ELF-1 (cell line): ENCODE data around the gene QSER1.
A peak's percentile ranks its signal among the peaks of the same experiment; 100 is the strongest.

Experiments
- DNase-seq: peaks from one replicate; pipeline ENCODE4 v3.0.0-alpha.2; 2016; ENCODE audit warnings: low read depth, low spot score

The QSER1 gene

DNA sequence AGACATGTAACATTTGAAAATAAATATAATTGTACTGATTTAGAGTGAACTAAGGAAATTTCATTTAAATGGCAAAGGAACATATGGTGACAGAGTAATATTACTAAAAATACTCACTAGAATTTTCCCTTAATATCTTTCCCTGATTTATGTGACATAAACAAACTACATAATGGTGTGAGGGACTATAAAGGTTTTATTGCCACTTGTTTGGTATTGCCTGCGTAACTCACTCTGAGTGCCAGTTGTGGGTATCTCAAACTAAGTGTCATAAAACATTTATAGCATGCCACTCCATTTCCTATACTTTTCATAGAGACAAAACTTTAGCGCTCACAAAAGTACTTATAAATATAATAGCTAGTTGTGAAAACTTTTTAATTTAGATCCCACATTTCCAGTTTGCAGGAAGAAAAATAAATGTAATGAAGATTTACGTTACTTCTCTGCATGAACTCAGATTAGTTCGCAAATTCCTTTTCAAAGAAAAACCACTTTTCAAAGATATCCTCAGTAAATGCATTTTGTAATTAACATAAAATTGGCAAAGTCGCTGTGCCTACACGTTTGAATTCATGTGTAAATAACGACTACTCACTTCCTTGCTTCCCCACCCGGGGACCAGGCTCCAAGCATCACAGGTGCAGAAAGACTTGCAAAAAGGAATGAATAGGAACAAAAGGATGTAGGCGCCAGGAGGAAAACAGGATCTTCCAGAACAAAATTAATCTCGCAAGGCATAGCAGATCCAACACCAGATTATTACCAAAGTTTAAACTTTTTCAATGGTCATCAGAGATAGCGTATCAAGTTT, 1.6 kb upstream of the QSER1 start:
- peak; percentile 30 for DNase-seq

DNA sequence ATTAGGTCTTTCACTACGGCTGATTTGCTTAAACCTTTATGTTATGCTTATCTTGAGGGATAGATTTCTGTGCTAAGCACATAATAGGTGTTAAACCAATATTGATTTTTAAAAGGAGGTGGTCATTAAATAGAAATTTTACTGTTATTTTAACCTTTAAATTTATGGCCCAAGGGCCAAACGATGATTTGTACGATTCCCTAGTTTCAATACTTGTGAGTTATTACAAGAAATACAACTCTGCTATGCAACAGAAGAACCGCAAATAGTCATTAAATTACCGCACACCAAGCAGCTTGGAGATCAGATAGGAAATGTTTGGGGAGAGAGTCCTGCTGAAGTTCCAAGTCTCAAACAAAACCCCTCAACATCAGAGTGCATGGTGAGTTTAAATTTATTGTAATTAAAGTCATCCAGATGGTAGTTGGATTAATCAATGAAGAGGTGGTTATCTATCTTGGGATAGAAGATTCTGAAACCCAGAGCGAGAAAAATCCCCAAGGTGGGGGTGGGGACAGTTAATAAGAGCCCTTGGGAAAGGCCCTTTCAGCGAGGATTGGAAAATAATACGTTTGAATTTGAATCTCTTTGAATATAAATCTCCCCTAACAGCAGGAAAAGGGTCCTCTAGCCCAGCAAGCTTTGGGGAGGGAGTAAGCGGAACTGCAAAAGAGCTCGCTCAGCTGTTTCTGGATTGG, 805 bp upstream of the QSER1 start:
- no peak for DNase-seq

DNA sequence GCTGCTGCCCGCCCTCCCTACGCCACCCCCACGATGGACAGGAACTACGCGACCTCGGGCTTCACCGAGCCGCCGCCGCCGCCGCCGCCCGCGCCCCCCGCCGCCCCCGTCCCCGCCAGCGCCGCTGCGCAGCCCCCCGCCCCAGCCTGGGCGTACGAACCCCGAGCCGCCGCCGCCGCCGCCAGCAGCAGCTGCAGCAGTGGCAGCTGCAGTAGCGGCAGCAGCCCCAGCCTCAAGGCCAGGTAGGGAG, 407 bp downstream of the QSER1 start:
- no peak for DNase-seq

DNA sequence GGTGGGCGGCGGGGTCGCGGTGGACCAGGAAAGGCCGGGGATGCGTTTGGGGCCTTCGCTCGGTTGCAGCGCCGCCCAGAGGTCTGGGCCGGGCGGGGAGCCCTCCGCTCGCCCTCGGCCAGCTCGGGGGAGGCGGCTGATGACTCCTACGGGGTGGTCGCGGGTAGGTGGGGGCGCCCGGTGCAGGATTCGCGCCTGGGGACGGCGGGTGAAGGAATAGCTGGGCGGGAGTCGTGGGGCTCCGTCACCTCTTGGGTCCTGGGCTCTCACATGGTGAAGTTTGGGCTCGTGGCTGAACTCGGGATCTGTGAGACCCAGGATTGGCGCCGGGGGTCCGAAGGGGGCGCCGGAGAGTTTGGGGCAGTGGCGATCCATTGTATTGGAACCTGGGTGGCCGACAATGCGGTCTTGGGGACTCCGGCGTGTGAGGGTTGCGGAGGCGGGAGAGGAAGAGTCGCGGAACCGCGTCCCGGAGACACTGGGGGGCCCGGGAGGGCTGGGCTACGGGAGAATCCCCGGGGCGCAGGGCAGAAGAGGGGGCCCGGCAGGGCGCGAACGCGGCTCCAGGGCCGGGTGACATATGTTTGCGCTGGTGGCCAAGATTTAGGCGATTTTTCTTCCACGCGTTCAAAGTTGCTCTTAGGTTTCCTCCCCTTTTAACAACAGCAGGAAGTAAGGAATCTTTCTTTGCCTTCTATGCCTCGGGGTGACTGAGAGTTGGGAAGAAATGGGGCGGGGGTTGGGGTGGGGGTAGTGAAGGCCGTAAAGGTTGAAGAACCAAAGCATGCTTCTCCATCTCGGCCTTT, 935 bp downstream of the QSER1 start:
- peak; percentile 74 for DNase-seq

DNA sequence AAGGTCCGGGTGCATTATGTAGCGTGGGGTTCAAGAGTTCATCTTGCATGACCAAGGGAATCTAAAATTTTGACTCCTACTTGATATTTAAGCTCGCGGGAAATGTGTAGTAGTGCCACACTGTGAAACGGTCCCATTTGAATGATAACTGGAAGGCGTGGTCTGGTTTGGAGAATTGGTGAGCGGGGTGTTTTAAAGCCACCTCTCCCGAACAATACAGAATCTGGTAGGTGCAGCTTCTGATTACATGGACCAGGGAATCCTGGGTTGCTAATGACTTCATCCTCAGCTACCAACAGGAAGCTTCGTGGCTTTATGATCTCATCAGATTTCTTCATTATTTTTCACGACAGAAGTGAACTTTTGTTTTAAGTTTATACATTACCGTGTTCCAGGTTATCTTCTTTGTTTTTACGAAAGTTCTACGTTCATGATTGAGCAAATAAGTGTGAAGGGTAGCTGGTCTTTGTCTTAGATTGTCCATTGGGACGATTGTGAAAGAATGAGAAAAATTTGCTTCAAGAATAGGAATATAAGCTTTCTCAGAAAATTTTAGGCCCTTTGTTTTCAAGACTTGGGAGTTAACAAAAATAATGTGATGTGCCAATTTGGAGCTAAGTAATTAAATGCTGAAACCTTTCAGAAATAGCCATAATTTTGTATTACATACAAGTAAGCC, 1.7 kb downstream of the QSER1 start:
- DNase-seq = peak; percentile 78

DNA sequence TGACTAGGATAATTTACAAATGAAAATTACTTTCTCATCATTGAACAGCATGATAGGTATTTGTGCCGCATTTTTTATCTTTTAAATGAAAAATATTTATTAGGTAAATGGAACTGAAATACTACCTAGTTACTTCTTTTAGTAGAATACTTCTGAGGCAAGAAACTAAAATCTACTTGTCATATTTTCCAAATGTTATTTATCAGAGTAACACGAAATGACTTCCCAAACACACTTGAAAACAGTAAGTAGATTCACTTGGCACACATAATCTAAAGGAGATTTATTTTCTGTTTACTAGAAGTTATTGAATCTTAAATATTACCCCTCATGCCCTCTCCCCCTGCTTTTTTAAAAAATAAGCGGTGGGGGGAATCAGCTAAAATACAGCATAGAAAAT, 2.3 kb downstream of the QSER1 start:
- no peak for DNase-seq

DNA sequence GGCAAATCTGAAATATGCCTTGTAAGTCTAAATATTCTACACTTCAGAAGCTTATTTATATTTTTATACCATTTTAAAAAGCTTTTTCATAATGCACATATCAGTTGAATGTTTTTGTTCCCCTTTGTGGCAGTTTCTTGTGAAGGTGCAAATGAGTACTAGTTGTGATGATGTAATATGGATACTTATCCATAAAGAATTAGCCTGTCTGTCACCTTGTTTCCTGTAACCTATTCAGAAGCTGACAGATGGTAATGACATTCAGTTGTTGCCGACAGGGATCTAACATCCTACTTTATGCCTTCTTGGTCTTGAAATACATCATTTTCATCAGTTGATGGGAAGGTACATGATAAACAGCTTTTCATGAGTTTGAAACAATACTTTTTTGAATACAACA, 2.9 kb downstream of the QSER1 start:
- DNase-seq = no peak

DNA sequence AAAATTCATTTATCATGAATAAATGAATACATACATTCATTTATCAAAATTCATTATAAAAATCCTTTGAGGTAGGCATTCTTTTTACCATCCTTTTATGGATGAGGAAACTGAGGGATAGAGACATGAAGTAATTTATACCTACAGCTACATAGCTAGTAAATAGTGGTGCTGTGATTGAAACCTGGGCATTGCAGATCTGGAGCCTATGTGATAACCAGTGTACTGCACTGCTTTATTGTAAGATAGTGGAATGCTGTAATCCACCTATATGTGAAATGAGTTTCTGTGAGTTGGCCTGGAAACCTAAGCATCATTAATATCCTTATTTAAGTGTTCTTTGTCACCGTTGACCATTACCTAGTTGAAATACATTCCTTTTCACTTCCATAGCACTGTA, 4.5 kb downstream of the QSER1 start:
- no peak for DNase-seq

DNA sequence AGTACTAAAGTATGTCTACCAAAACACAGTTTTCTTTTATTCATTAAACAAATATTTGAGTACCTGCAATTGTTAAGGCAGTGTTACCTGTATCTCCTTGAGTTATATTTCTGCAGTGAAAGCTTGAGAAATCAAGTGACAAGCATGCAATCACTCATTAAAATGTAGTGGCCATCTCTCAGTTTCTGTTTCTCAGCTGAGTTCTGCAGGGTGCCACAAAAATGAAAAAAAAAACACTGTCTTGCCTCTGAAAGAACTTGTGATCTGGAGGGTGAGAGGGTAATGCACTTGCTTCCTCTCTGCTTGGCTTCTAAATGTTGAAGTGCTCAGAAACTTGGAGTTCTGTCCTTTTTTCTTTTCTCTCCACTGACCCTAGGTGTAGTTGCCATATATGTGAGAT, 6.8 kb downstream of the QSER1 start:
- DNase-seq = no peak

DNA sequence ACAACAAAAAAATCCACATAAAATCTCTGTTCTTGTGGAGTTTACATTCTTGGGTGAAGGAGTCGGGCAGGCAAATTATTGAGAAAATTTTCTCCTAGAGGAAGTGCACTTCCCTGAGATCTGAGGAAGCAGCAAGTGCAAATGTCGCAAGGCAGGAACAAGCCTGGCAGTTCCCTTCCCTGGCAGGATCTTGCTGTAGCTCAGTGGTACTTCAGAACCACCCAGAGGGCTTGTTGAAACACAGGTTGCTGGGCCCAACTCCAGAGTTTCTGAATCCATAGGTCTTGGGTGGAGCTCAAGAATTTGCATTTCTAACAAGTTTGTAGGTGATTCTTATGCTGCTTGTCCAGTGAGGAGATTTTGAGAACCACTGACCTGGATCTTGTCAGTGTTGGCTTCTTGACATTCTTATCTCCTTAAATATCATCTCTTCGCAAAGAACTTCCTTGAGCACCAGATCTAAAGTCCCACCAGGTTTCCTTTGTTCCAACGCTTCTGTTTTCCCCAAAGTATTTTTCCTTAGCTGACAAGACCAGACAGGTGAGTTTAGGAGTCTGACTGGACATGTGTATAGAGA, 9.6 kb downstream of the QSER1 start:
- peak; percentile 30 for DNase-seq

DNA sequence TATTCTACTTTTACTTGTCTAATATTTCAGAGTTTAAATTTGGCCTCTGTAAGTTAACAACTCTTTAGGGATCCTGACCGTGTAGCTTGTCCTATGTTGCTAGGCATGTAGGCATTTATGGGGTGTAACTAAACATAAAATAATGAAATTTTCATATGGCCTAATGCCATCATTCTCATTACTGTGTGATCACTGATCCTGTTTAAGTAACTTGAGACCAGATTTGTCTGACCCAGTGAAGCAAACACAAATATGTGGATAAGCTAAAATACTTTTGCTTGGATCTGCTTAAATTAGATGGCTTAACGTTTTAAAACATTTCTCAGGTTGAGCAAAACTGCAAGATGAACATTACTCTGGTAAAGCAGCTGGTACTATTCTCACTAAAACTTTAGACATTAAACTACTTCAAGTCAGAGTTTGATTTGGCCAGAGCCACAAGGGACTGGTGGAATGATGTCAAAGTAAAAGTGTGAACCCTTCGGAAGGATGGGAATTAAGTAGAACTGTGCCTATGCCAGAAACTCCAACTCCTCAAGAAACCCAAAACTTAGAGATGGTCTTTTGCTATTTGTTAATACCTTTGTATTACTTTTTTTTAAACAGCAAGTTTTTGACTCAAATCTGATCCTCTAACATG, 12.5 kb downstream of the QSER1 start:
- no peak for DNase-seq

DNA sequence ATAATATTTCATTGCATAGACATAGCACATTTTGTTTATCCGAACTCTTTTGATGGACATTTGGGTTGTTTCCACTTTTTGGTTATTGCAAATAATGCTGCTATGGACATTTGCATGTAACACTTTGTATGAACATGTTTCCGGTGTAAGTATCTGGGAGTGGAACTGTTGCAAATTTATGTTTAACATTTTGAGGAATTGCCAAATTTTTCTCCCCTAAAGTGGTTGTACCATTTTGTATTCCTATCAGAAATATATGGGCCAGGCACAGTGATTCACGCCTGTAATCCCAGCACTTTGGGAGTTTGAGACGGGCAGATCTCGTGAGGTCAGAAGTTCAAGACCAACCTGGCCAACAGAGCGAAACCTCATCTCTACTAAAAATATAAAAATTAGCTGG, 16.0 kb downstream of the QSER1 start:
- DNase-seq = no peak

DNA sequence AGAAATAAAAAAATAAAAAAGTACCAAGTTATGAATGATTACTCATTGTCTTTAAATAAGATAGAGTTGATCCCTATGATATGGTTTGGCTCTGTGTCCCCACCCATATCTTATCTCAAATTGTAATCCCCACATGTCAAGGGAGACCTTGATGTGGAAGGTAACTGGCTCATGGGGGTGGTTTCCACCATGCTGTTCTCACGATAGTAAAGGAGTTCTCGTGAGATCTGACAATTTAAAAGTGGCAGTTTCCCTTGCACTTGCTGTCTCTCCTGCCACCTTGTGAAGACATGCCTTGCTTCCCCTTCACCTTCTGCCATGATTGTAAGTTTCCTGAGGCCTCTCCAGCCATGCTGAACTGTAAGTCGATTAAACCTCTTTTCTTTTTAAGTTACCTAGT, 18.8 kb downstream of the QSER1 start:
- no peak for DNase-seq

DNA sequence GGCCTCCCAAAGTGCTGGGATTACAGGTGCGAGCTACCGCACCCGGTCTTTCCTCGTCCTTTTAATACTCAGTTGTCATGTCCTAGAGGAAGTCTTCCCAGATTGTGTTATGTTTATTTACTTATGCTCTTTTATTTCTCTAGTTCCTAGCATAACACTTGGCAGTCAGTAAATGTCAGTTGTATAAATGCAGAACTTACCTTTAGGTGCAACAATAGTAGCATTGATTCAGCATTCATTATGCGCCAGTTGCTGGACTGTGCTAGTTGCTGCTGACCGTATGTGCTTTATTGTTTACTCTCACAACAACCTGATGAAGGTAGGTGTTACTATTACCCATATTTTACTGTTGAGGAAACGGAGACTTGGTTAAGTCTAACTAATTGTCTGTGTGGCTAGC, 20.8 kb downstream of the QSER1 start:
- DNase-seq = no peak

DNA sequence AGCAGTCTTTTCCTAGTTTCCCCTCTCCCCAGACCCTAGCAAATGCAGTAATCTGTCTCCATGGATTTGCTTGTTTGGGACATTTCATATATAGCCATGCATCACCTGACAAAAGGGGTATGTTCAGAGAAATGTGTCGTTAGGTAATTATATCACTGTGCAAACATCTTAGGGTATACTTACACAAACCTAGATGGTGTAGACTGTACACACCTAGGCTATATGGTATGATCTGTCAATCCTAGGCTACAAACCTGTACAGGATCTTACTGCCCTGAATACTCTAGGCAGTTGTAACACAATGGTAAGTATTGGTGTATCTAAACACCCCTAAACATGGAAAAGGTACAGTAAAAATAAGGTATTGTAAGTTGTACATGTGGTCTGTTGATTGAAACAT, 23.8 kb downstream of the QSER1 start:
- no peak for DNase-seq

DNA sequence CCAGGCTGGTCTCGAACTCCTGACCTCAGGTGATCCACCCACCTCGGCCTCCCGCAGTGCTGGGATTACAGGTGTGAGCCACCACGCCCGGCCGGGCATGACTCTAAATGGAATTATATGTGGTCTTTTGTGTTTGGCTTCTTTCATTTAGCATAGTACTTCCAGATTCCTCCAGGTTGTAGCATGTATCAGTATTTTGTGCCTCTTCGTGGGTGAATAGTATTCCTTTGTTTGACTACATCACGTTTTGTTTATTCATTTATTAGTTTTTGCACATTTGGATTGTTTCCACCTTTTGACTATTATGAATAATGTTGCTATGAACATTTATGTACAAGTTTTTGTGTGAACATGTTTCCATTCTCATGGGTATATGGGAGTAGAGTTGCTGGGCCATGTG, 24.4 kb downstream of the QSER1 start:
- no peak for DNase-seq

DNA sequence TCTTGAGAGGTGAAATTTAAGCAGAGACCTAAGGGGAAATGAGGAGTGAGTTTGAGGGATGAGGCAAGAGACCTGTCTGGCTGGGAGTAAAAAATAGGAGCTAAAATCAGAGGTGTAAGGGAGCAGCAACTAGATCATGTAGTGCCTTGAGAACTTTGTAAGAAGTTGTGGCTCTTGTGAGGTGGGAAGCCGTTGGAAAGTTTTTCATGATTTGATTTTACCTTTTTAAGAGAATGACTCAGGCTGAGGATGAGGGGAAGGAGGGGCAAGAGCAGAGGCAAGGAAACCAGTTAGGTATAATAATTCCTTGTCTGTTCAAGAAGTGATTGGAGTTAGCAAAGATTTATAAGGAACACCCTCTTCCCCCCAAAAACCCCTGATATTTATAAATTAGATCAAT, 25.8 kb downstream of the QSER1 start:
- no peak for DNase-seq

DNA sequence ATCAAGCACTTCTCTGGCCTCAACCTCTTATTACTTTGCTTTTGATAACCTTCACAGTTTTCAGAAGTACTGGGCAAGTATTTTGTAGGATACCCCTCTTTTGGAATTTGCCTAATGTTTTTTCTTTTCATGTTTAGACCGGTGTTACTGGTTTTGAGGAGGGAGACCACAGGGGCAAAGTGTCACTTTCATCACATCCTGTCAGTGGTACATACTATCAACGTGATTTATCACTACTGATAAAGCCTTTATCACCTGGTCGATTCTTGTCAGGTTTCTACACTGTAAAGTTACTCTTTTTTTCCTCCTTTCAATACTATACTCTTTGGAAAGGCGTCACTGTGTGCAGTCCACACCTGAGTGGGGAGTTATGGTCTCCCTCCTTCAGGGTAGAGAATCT, 26.7 kb downstream of the QSER1 start:
- DNase-seq = no peak

DNA sequence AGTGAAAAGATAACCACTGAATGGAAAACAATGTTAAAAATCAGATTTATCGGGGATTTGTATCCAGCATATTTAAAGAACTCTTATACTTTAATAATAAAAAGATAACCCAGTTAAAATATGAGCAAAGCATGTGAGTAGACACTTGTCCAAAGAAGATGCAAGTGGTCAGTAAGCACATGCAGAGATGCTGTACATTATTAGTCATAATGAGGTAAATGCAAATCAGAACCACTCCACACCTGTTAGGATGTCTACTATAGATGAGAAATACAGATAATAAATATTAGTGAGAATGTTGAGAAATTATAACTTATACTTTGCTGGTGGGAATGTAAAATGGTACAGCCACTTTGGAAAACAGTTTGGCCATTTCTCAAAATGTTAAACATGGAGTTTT, 28.0 kb downstream of the QSER1 start:
- no peak for DNase-seq

DNA sequence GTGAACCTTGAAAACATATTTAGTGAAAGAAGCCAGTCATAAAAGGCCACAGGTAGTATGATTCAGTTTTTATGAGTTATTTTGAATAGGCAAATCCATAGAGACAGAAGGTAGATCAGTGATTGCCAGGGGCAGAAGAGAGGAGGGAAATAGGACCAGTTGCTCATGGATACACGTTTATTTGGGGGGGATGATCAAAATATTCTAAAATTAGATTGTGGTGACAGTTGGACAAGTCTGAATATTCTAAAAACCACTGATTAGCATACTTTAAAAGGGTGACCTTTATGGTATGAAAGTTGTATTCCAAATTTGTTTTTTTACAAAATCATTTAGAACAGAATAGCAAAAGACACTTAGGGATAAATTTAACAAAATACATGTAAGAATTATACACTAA, 28.6 kb downstream of the QSER1 start:
- no peak for DNase-seq

DNA sequence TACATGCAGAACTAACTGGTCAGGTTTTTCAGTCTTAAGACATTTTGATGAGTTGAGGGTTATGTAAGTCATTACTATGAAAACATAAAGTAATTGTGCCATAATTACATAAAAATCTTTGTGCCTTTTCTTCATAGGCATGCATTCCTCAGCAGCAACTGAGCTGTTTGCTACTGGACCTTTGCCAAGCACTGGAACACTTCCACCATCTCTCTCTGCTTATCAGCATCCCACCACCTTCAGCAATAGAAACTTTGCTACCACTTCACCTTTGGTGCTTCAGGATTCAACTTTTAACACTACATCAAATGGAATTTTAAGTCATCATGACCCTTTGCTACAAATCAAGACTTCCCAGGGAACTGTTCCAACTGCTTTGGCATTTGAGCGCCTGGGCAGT, 39.0 kb downstream of the QSER1 start:
- no peak for DNase-seq

DNA sequence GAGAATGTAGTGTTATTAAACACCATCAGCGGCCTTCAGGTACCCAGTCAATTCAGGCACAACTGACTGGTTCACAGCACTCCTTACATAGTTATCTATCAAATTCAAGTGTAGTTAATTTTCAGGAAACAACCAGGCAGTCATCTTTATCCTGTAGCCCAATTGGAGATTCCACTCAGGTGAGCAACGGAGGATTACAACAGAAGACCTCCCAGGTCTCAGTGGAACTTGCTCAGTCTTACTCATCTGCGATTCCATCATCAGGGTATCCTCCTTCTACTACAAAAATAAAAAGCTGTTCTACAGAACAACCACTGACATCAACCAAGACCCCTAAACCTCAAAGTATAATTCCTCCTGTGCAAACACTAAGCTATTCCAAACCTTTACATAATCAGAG, 39.6 kb downstream of the QSER1 start:
- DNase-seq = no peak
